ENCODE results near the gene GDPD4.

GDPD4 gene

GRCh38 chr11:77209663-77210062 is 91.8 kb downstream of the GDPD4 start:
- H3K4me3 ChIP-seq (ENCODE audit: low read depth in 1 of 2, low read length in 2 of 2): no peak overlapping the region
- H3K36me3 ChIP-seq (ENCODE audit: insufficient read depth, low read length): no peaks in the 10 kb centered on the region
- no peaks in the 10 kb centered on the region for H3K9me3 ChIP-seq (ENCODE audit: low read length)
- H3K27ac ChIP-seq (ENCODE audit: low read depth, low read length): no peak overlapping the region
- no peak overlapping the region for H3K9ac ChIP-seq (ENCODE audit: low read length)
- no peaks in the 10 kb centered on the region for H3K4me1 ChIP-seq (ENCODE audit: insufficient read depth, low read length)
- no peaks in the 10 kb centered on the region for H3K27me3 ChIP-seq (ENCODE audit: control insufficient read depth in 1 of 2, insufficient read depth in 2 of 2, low read length in 2 of 2)

- Histone ChIP-seq H3K4me3 (ENCODE audit: low read depth in 1 of 2, low read length in 2 of 2) (no peak overlapping the region), H3K9me3 (ENCODE audit: low read length) (no peaks in the 10 kb centered on the region), H3K27me3 (ENCODE audit: control insufficient read depth in 1 of 2, insufficient read depth in 2 of 2, low read length in 2 of 2) (no peaks in the 10 kb centered on the region), H3K4me1 (ENCODE audit: insufficient read depth, low read length) (no peaks in the 10 kb centered on the region), H3K36me3 (ENCODE audit: insufficient read depth, low read length) (no peaks in the 10 kb centered on the region), H3K27ac (ENCODE audit: low read depth, low read length) (no peak overlapping the region), H3K9ac (ENCODE audit: low read length) (no peak overlapping the region)
These were observed 93.0 kb downstream of the GDPD4 start for GRCh38 chr11:77208535-77208934.

GRCh38 chr11:77207618-77208313 is 93.7 kb downstream of the GDPD4 start:
- H3K9me3 ChIP-seq (ENCODE audit: low read length): no peaks in the 10 kb centered on the region
- H3K4me3 ChIP-seq (ENCODE audit: low read depth in 1 of 2, low read length in 2 of 2): no peak overlapping the region
- H3K27ac ChIP-seq (ENCODE audit: low read depth, low read length): no peak overlapping the region
- no peak overlapping the region for H3K9ac ChIP-seq (ENCODE audit: low read length)
- no peaks in the 10 kb centered on the region for H3K36me3 ChIP-seq (ENCODE audit: insufficient read depth, low read length)
- no peaks in the 10 kb centered on the region for H3K27me3 ChIP-seq (ENCODE audit: control insufficient read depth in 1 of 2, insufficient read depth in 2 of 2, low read length in 2 of 2)
- H3K4me1 ChIP-seq (ENCODE audit: insufficient read depth, low read length): no peaks in the 10 kb centered on the region

GRCh38 chr11:77207019-77207485 is 94.4 kb downstream of the GDPD4 start:
- Histone ChIP-seq H3K27me3 (ENCODE audit: control insufficient read depth in 1 of 2, insufficient read depth in 2 of 2, low read length in 2 of 2) (no peaks in the 10 kb centered on the region), H3K4me3 (ENCODE audit: low read depth in 1 of 2, low read length in 2 of 2) (no peak overlapping the region), H3K4me1 (ENCODE audit: insufficient read depth, low read length) (no peaks in the 10 kb centered on the region), H3K9ac (ENCODE audit: low read length) (no peak overlapping the region), H3K36me3 (ENCODE audit: insufficient read depth, low read length) (no peaks in the 10 kb centered on the region), H3K9me3 (ENCODE audit: low read length) (no peaks in the 10 kb centered on the region), H3K27ac (ENCODE audit: low read depth, low read length) (no peak overlapping the region)

GRCh38 chr11:77206264-77207018 is 95.0 kb downstream of the GDPD4 start:
- Histone ChIP-seq H3K27ac (ENCODE audit: low read depth, low read length) (no peak overlapping the region), H3K27me3 (ENCODE audit: control insufficient read depth in 1 of 2, insufficient read depth in 2 of 2, low read length in 2 of 2) (no peaks in the 10 kb centered on the region), H3K36me3 (ENCODE audit: insufficient read depth, low read length) (no peaks in the 10 kb centered on the region), H3K4me1 (ENCODE audit: insufficient read depth, low read length) (no peaks in the 10 kb centered on the region), H3K9me3 (ENCODE audit: low read length) (no peaks in the 10 kb centered on the region), H3K4me3 (ENCODE audit: low read depth in 1 of 2, low read length in 2 of 2) (no peak overlapping the region), H3K9ac (ENCODE audit: low read length) (no peak overlapping the region)

- H3K9ac ChIP-seq (ENCODE audit: low read length): no peak overlapping the region
- H3K4me3 ChIP-seq (ENCODE audit: low read depth in 1 of 2, low read length in 2 of 2): no peak overlapping the region
- no peaks in the 10 kb centered on the region for H3K36me3 ChIP-seq (ENCODE audit: insufficient read depth, low read length)
- H3K4me1 ChIP-seq (ENCODE audit: insufficient read depth, low read length): no peaks in the 10 kb centered on the region
- H3K27me3 ChIP-seq (ENCODE audit: control insufficient read depth in 1 of 2, insufficient read depth in 2 of 2, low read length in 2 of 2): no peaks in the 10 kb centered on the region
- H3K27ac ChIP-seq (ENCODE audit: low read depth, low read length): no peak overlapping the region
- no peaks in the 10 kb centered on the region for H3K9me3 ChIP-seq (ENCODE audit: low read length)
These were observed 95.8 kb downstream of the GDPD4 start for GRCh38 chr11:77205467-77206263.

- Histone ChIP-seq H3K9ac (ENCODE audit: low read length) (no peak overlapping the region), H3K4me1 (ENCODE audit: insufficient read depth, low read length) (no peaks in the 10 kb centered on the region), H3K27me3 (ENCODE audit: control insufficient read depth in 1 of 2, insufficient read depth in 2 of 2, low read length in 2 of 2) (no peaks in the 10 kb centered on the region), H3K9me3 (ENCODE audit: low read length) (no peaks in the 10 kb centered on the region), H3K27ac (ENCODE audit: low read depth, low read length) (no peak overlapping the region), H3K4me3 (ENCODE audit: low read depth in 1 of 2, low read length in 2 of 2) (no peak overlapping the region), H3K36me3 (ENCODE audit: insufficient read depth, low read length) (no peaks in the 10 kb centered on the region)
These were observed 96.6 kb downstream of the GDPD4 start for GRCh38 chr11:77204754-77205466.

DNA sequence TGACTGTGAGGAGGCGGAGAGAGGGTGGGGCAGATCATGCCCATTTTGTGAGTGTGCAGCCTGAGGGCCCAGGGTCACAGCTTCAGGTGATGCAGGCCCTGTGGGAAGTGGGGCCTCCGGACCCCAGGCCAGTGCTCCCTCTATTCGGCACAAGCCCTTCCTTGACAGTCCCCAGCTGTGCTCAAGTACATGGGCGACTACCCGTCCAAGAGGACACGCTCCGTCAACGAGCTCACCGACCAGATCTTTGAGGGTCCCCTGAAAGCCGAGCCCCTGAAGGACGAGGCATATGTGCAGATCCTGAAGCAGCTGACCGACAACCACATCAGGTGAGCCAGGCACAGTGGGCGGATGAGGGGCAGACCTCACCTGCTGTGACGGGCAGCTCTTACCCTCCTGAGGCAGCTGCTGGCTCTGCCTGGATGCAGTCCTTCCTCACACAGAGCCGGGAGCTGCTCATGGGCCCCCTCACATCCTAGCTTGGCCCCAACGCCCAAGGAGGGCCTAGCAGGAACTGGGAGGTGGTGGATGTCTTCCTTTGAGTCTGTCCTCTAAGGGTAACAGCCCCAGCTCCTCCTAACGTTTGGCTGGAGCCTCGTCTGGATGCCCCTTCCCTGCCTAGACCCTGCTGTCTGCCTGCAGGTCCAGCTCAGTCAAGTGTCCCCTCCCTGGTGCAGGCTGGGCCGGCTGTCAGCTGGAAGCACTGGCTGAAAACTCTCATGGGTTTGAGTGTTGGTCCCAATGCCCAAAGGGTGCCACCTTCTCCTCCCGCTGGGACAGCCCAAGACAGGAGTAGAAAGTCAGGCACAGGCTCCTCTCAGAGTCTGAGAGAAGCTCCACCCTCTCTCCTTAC is 97.4 kb downstream of the GDPD4 start:
- Histone ChIP-seq H3K4me1 (ENCODE audit: insufficient read depth, low read length) (no peaks in the 10 kb centered on the region), H3K4me3 (ENCODE audit: low read depth in 1 of 2, low read length in 2 of 2) (no peak overlapping the region), H3K9me3 (ENCODE audit: low read length) (no peaks in the 10 kb centered on the region), H3K27me3 (ENCODE audit: control insufficient read depth in 1 of 2, insufficient read depth in 2 of 2, low read length in 2 of 2) (no peaks in the 10 kb centered on the region), H3K9ac (ENCODE audit: low read length) (no peak overlapping the region), H3K27ac (ENCODE audit: low read depth, low read length) (no peak overlapping the region), H3K36me3 (ENCODE audit: insufficient read depth, low read length) (no peaks in the 10 kb centered on the region)

- no peaks in the 10 kb centered on the region for H3K9me3 ChIP-seq (ENCODE audit: low read length)
- H3K4me3 ChIP-seq (ENCODE audit: low read depth in 1 of 2, low read length in 2 of 2): no peak overlapping the region
- no peaks in the 10 kb centered on the region for H3K36me3 ChIP-seq (ENCODE audit: insufficient read depth, low read length)
- no peak overlapping the region for H3K9ac ChIP-seq (ENCODE audit: low read length)
- no peaks in the 10 kb centered on the region for H3K4me1 ChIP-seq (ENCODE audit: insufficient read depth, low read length)
- H3K27me3 ChIP-seq (ENCODE audit: control insufficient read depth in 1 of 2, insufficient read depth in 2 of 2, low read length in 2 of 2): no peaks in the 10 kb centered on the region
- H3K27ac ChIP-seq (ENCODE audit: low read depth, low read length): no peak overlapping the region
These were observed 98.3 kb downstream of the GDPD4 start for GRCh38 chr11:77202941-77203900.

Data from muscle layer of colon (tissue), 2 donors.